ENCODE measurements around the gene SLC10A1. TPM values are rescaled to one million over a fixed set of nuclear protein-coding genes. Genes with fewer than 3 reads are reported as not detected.

SLC10A1 gene
- total and polyA plus RNA-seq, 2 of the 8 experiments (the other 6 are each of a cell fraction or from before 2014, with no cell fraction given) = not detected

GRCh38 chr14:69750495-69750894 lies 46.5 kb downstream of the SLC10A1 start (continued):
- TF ChIP-seq CTBP2 (IDR thresholded peaks at IDR 0.05; ENCODE audit: borderline replicate concordance, insufficient read depth, insufficient read length, low read length) (no peak), CHD1 (IDR thresholded peaks at IDR 0.05; ENCODE audit: low read depth, low read length) (no peak)

Data from H1 (cell line).